ENCODE results near the gene SLC1A4. TPM values are rescaled to one million over a fixed set of nuclear protein-coding genes. Genes with fewer than 3 reads are reported as not detected.

SLC1A4 gene
- 0.59 TPM for polyA plus RNA-seq (2013, experiment 1 of 2)
- 0.69 TPM for polyA plus RNA-seq (2013, experiment 2 of 2)

- H3K27ac ChIP-seq (ENCODE audit: low read depth, low read length), result no peak within 1 kb of the TSS
- no peak within 1 kb of the TSS for H3K4ac ChIP-seq (ENCODE audit: low read depth, low read length)
- peak; percentile 45 for DNase-seq
- no peaks in the 10 kb centered on the region for H3K36me3 ChIP-seq (ENCODE audit: control insufficient read depth, insufficient read depth, low read length)
- WGBS (ENCODE audit: extremely low coverage, insufficient coverage, low lambda C conversion rate), result no CpG with 5 or more reads among the region's 109 CpGs
- peak within 1 kb of the TSS; percentile 77 for H3K4me2 ChIP-seq (ENCODE audit: low read length)
- H3K23ac ChIP-seq (ENCODE audit: low read length), result peak within 1 kb of the TSS; percentile 80
- peak within 1 kb of the TSS; percentile 49 for H3K56ac ChIP-seq (ENCODE audit: low read length)
- no peak within 1 kb of the TSS for H2BK120ac ChIP-seq (ENCODE audit: low read depth, low read length)
- H3K4me3 ChIP-seq (ENCODE audit: low read length), result peak within 1 kb of the TSS; percentile 6
- no peaks in the 10 kb centered on the region for H3K79me1 ChIP-seq (ENCODE audit: low read length)
- H3K9ac ChIP-seq (ENCODE audit: low read length), result peak within 1 kb of the TSS; percentile 50
- H2AK5ac ChIP-seq (ENCODE audit: low read length), result no peak within 1 kb of the TSS
- H2BK15ac ChIP-seq (replicated peaks; ENCODE audit: low read depth), result no peak within 1 kb of the TSS
- no peak within 1 kb of the TSS for H4K5ac ChIP-seq (ENCODE audit: low read length)
- H2BK5ac ChIP-seq (ENCODE audit: low read length), result no peak within 1 kb of the TSS
- no peaks in the 10 kb centered on the region for H3K4me1 ChIP-seq (ENCODE audit: control insufficient read depth, low read depth, low read length)
- H3K27me3 ChIP-seq (ENCODE audit: insufficient read depth, low read length, poor library complexity), result peaks cover 27% of the 10 kb centered on the region
- H3K18ac ChIP-seq (ENCODE audit: low read length), result no peak within 1 kb of the TSS
- H4K8ac ChIP-seq (ENCODE audit: low read depth, low read length), result no peak within 1 kb of the TSS
- H3K79me2 ChIP-seq (ENCODE audit: control insufficient read depth, insufficient read depth, low read length), result no peaks in the 10 kb centered on the region
Measured at GRCh38 chr2:64989126-64989981, at the start of gene SLC1A4. SLC1A4 (plus strand) TSS chr2:64989399; CDS start chr2:64989644, 245 bp downstream.

- no peak overlapping the region for H3K4me3 ChIP-seq (ENCODE audit: low read length)
- H3K27ac ChIP-seq (ENCODE audit: low read depth, low read length), result no peak overlapping the region
- WGBS (ENCODE audit: extremely low coverage, insufficient coverage, low lambda C conversion rate), result no CpG with 5 or more reads among the region's 3 CpGs
- no peak overlapping the region for H2BK15ac ChIP-seq (replicated peaks; ENCODE audit: low read depth)
- no peaks in the 10 kb centered on the region for H3K27me3 ChIP-seq (ENCODE audit: insufficient read depth, low read length, poor library complexity)
- H3K18ac ChIP-seq (ENCODE audit: low read length), result no peak overlapping the region
- H2BK120ac ChIP-seq (ENCODE audit: low read depth, low read length), result no peak overlapping the region
- H3K36me3 ChIP-seq (ENCODE audit: control insufficient read depth, insufficient read depth, low read length), result no peaks in the 10 kb centered on the region
- no peak overlapping the region for H2AK5ac ChIP-seq (ENCODE audit: low read length)
- no peaks in the 10 kb centered on the region for H3K4me1 ChIP-seq (ENCODE audit: control insufficient read depth, low read depth, low read length)
- H3K79me2 ChIP-seq (ENCODE audit: control insufficient read depth, insufficient read depth, low read length), result no peaks in the 10 kb centered on the region
- no peak for DNase-seq
- H3K4ac ChIP-seq (ENCODE audit: low read depth, low read length), result no peak overlapping the region
- no peak overlapping the region for H3K23ac ChIP-seq (ENCODE audit: low read length)
- no peak overlapping the region for H4K8ac ChIP-seq (ENCODE audit: low read depth, low read length)
- no peak overlapping the region for H2BK5ac ChIP-seq (ENCODE audit: low read length)
- no peak overlapping the region for H3K56ac ChIP-seq (ENCODE audit: low read length)
- H3K79me1 ChIP-seq (ENCODE audit: low read length), result no peaks in the 10 kb centered on the region
- H3K9ac ChIP-seq (ENCODE audit: low read length), result no peak overlapping the region
- H3K4me2 ChIP-seq (ENCODE audit: low read length), result no peak overlapping the region
- no peak overlapping the region for H4K5ac ChIP-seq (ENCODE audit: low read length)
Measured at GRCh38 chr2:64941143-64941542, 48.1 kb upstream of the SLC1A4 start.

- Histone ChIP-seq H2BK15ac (replicated peaks; ENCODE audit: low read depth) (no peak overlapping the region), H3K79me2 (ENCODE audit: control insufficient read depth, insufficient read depth, low read length) (no peaks in the 10 kb centered on the region), H4K8ac (ENCODE audit: low read depth, low read length) (no peak overlapping the region), H2BK5ac (ENCODE audit: low read length) (no peak overlapping the region), H3K23ac (ENCODE audit: low read length) (no peak overlapping the region), H4K5ac (ENCODE audit: low read length) (no peak overlapping the region), H3K56ac (ENCODE audit: low read length) (no peak overlapping the region), H3K9ac (ENCODE audit: low read length) (no peak overlapping the region), H3K36me3 (ENCODE audit: control insufficient read depth, insufficient read depth, low read length) (no peaks in the 10 kb centered on the region), H3K79me1 (ENCODE audit: low read length) (no peaks in the 10 kb centered on the region), H3K27ac (ENCODE audit: low read depth, low read length) (no peak overlapping the region), H2BK120ac (ENCODE audit: low read depth, low read length) (no peak overlapping the region), H3K4me3 (ENCODE audit: low read length) (no peak overlapping the region), H3K27me3 (ENCODE audit: insufficient read depth, low read length, poor library complexity) (no peaks in the 10 kb centered on the region), H3K18ac (ENCODE audit: low read length) (no peak overlapping the region), H3K4me2 (ENCODE audit: low read length) (no peak overlapping the region), H3K4ac (ENCODE audit: low read depth, low read length) (no peak overlapping the region), H2AK5ac (ENCODE audit: low read length) (no peak overlapping the region), H3K4me1 (ENCODE audit: control insufficient read depth, low read depth, low read length) (no peaks in the 10 kb centered on the region)
- WGBS (ENCODE audit: extremely low coverage, insufficient coverage, low lambda C conversion rate), result no CpG with 5 or more reads among the region's 5 CpGs
- DNase-seq, result no peak
Measured at GRCh38 chr2:64941801-64942200, 47.4 kb upstream of the SLC1A4 start.

GRCh38 chr2:64942693-64943092 is 46.5 kb upstream of the SLC1A4 start:
- Histone ChIP-seq H3K79me2 (ENCODE audit: control insufficient read depth, insufficient read depth, low read length) (no peaks in the 10 kb centered on the region), H4K5ac (ENCODE audit: low read length) (no peak overlapping the region), H3K36me3 (ENCODE audit: control insufficient read depth, insufficient read depth, low read length) (no peaks in the 10 kb centered on the region), H2BK120ac (ENCODE audit: low read depth, low read length) (no peak overlapping the region), H4K8ac (ENCODE audit: low read depth, low read length) (no peak overlapping the region), H2AK5ac (ENCODE audit: low read length) (no peak overlapping the region), H3K4me1 (ENCODE audit: control insufficient read depth, low read depth, low read length) (no peaks in the 10 kb centered on the region), H2BK15ac (replicated peaks; ENCODE audit: low read depth) (no peak overlapping the region), H3K4ac (ENCODE audit: low read depth, low read length) (no peak overlapping the region), H2BK5ac (ENCODE audit: low read length) (no peak overlapping the region), H3K4me3 (ENCODE audit: low read length) (no peak overlapping the region), H3K27me3 (ENCODE audit: insufficient read depth, low read length, poor library complexity) (no peaks in the 10 kb centered on the region), H3K4me2 (ENCODE audit: low read length) (no peak overlapping the region), H3K79me1 (ENCODE audit: low read length) (no peaks in the 10 kb centered on the region), H3K9ac (ENCODE audit: low read length) (no peak overlapping the region), H3K56ac (ENCODE audit: low read length) (no peak overlapping the region), H3K18ac (ENCODE audit: low read length) (no peak overlapping the region), H3K23ac (ENCODE audit: low read length) (no peak overlapping the region), H3K27ac (ENCODE audit: low read depth, low read length) (no peak overlapping the region)
- no peak for DNase-seq
- no CpG with 5 or more reads among the region's 5 CpGs for WGBS (ENCODE audit: extremely low coverage, insufficient coverage, low lambda C conversion rate)

GRCh38 chr2:64943387-64944150 is 45.6 kb upstream of the SLC1A4 start:
- no peak overlapping the region for H3K4ac ChIP-seq (ENCODE audit: low read depth, low read length)
- DNase-seq, result no peak
- H2AK5ac ChIP-seq (ENCODE audit: low read length), result no peak overlapping the region
- H2BK120ac ChIP-seq (ENCODE audit: low read depth, low read length), result no peak overlapping the region
- no peaks in the 10 kb centered on the region for H3K4me1 ChIP-seq (ENCODE audit: control insufficient read depth, low read depth, low read length)
- no peak overlapping the region for H2BK5ac ChIP-seq (ENCODE audit: low read length)
- no peaks in the 10 kb centered on the region for H3K79me1 ChIP-seq (ENCODE audit: low read length)
- no CpG with 5 or more reads among the region's 12 CpGs for WGBS (ENCODE audit: extremely low coverage, insufficient coverage, low lambda C conversion rate)
- no peak overlapping the region for H3K23ac ChIP-seq (ENCODE audit: low read length)
- no peak overlapping the region for H3K18ac ChIP-seq (ENCODE audit: low read length)
- no peak overlapping the region for H4K5ac ChIP-seq (ENCODE audit: low read length)
- no peak overlapping the region for H3K4me3 ChIP-seq (ENCODE audit: low read length)
- H3K27me3 ChIP-seq (ENCODE audit: insufficient read depth, low read length, poor library complexity), result no peaks in the 10 kb centered on the region
- H3K36me3 ChIP-seq (ENCODE audit: control insufficient read depth, insufficient read depth, low read length), result no peaks in the 10 kb centered on the region
- H3K56ac ChIP-seq (ENCODE audit: low read length), result no peak overlapping the region
- no peak overlapping the region for H3K4me2 ChIP-seq (ENCODE audit: low read length)
- no peak overlapping the region for H4K8ac ChIP-seq (ENCODE audit: low read depth, low read length)
- H3K79me2 ChIP-seq (ENCODE audit: control insufficient read depth, insufficient read depth, low read length), result no peaks in the 10 kb centered on the region
- H3K9ac ChIP-seq (ENCODE audit: low read length), result no peak overlapping the region
- H3K27ac ChIP-seq (ENCODE audit: low read depth, low read length), result no peak overlapping the region
- H2BK15ac ChIP-seq (replicated peaks; ENCODE audit: low read depth), result no peak overlapping the region

All from mesendoderm (in vitro differentiated cells).